ENCODE data around the gene ITPKB.

ITPKB gene

DNA sequence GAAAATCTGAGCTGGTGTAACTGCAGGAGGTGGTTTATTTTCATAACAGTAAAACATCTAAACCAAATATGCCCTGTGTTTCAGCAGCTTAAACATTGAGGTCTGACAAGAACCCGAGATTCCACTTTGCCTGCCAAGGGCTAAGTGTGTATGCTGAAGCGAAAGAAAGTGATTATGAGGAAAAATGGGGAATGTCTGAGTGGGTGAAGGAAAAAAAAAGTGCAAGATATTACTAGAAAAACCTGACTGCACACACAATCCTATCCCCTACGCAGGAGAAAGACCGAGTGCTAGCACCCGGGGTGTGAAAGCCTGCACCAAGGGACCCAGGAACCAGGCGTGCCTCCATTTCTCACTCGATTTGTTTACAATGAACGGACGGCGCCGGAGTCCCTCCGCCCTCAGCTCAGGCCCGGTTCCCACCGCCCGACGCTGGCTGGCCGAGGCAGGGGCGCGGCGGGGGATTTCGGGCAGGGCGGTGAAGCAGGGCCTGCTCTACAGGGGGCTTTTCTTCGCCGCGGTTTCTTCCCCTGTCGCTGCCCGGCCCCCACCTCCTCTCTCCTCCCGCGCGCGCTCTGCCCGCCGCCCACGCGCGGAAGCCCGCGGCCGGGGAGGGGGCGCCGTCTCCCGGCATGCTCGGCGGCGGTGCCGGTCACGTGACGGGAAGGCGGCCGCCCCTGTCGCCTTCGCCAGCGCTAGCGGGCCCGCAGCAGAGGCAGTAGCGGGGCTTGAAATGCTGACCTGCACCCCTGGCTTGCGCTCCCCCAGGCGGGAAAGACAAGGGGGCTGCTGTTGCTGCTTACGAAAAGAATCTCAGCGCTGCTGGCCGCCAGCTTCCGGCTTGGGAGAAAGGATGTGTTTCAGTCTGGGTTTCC, 35.9 kb downstream of the ITPKB start:
- no peak for DNase-seq

DNA sequence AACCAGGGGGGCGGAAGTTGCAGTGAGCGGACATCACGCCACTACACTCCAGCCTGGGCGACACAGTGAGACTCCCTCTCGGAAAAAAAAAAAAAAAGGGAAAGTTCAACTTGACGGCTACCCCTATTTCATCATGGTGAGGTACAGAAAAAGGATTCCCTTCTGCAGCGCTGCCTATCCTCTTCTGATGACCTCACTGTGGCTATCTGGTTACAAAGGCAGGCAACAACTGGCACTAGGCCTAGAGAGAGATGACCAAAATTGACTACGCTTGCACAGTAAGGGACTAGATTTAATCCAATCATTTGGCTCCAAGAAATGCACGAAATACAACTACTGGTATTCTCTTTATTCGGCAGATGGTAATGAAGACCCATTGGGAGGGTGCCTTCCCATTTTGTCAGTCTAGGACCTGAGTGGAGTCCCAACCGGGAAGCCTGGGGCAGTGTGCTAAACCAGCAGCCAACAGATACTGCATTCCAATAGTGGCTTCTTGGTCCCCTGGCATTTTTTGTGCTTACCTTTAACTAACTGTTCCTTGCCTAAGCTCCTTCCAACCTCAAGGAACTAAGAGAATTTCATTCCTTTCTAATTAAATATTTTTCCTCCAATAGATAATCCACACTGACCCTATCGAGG, 36.6 kb downstream of the ITPKB start:
- no peak for DNase-seq

DNA sequence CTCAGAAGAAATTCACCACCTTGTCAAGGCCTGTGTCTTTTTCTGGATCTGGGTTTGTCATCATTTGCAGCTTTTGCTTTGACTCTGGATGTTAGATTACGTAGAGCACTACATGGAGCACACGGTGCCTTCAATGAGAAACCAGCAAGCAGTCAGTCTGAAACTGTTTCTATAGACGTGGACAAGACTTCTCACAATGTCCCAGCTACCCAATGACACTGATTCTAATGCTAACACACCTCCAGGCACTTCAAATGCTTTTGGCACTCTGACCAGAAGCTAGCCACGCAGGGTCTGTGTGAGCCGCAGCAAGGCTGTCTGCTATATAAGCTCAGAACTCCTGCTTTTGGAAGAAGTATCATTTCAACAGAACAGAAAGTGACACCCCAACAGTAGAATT, 38.2 kb downstream of the ITPKB start:
- no peak for DNase-seq

DNA sequence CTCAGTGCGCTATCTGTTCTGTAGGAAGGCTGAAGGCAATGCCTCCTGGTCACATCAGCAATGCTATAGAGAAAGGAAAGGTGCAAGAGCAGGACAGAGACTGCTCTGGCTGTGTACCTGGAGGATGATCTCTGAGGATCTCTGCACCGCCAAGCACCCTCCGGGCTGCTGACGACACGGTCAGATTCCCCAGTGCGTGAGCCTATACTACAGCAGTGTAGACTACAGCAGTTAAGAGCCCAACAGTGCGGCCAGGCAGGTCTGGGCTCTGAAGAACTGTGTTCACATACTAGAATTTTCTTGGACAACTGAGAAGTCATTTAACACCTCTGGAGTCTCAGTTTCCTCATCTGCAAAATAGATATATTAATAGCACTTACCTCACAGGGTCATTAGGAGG, 39.9 kb downstream of the ITPKB start:
- no peak for DNase-seq

- no peak for DNase-seq
Measured at GRCh38 chr1:226698659-226699058, 40.4 kb downstream of the ITPKB start.

- no peak for DNase-seq
Measured at GRCh38 chr1:226697929-226698544, 41.0 kb downstream of the ITPKB start.

- no peak for DNase-seq
Measured at GRCh38 chr1:226697151-226697928, 41.7 kb downstream of the ITPKB start.

DNA sequence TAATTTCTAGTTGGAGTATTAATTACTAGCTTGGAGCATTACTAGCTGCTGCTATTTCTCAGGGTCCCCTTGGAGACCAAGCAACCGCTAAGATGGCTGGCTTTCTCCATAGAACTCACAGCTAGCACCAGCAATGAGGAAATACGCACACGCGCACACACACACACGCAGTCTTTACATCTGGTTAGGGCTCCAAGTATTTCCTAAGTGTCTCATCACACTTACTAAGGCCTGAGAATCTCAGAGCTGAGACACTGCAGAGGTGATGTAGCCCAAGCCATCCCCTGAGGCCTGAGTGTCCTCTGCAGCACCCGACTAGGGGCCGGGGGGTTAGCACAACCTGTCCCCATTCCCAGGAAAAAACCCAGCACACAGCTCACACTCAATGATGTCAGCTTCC, 42.5 kb downstream of the ITPKB start:
- no peak for DNase-seq

- no peak for DNase-seq
Measured at GRCh38 chr1:226695335-226695900, 43.7 kb downstream of the ITPKB start.

DNA sequence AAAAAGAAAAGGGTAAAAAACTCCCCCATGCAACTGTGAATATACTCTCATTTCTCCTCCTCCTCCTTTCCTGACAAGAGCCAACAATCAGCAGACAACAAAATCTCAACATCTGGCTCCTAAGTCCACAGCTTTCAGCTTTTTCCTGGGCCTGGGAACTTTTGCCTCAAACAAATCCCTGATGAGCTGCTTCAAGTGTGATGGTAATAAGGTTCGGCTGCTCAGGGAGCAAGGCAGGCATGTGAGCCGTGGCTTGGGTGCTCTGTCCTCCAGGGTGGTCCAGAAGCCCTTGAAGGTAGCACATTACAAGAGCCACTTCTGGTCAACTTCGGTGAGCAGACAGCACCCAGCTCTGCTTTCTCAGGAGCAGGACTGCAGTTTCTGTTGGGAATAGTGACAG, 46.3 kb downstream of the ITPKB start:
- DNase-seq: no peak

DNA sequence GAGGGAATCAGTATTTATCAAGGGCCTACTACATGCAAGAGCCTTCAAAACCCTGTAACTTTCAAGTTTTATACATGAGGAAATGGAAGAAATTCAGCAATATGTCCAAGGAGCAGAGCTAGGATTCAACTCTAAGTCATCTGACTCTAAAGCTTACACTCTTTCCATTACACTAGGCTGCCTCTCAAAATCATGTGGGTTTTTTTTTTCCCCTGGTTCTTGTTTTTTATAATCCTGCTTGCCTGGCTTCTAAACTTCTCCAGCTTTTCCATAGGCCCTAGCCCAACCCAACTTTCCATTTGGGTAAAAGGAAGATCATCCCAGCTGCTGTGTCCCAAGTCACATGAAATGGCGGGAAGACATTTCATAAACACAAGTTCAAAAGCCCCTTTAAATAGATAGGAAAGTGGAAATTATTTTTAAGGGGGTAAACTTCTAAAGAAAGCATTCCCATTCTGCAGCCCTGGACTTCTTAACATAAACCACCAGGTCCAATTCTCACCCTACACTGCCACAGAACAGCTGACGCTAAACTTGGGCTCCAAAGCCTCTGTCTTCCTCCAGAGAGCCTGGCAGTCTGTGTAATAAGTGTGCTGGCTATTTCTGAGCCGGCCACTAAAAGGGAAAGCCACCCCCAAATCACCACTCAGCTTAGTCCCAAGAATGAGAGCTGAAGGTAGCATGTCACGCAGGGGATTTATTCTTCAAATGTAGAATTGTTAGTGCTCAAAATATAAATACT, 46.9 kb downstream of the ITPKB start:
- no peak for DNase-seq

DNA sequence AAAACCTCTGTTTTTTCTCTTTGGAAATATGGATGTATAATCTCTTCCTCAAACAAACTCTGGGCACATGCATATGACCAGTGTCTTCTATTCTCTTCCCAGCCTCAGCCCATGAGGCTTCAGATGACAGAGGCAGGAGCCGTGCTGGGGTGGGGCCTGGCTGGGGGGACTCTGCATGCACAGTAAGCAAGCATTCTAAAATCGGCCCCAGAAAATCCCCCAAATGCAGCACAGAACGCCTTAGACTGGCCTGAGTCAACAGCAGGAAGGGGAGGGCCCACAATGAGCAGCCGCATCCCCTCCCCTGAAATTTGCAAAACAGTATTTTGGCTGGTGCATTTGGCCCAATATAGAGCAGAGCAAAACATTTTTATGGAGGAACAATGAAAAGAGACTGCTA, 47.8 kb downstream of the ITPKB start:
- DNase-seq: no peak

GRCh38 chr1:226690460-226690982, 48.6 kb downstream of the ITPKB start:
- no peak for DNase-seq

- DNase-seq: no peak
Measured at GRCh38 chr1:226688808-226689207, 50.3 kb downstream of the ITPKB start.

DNA sequence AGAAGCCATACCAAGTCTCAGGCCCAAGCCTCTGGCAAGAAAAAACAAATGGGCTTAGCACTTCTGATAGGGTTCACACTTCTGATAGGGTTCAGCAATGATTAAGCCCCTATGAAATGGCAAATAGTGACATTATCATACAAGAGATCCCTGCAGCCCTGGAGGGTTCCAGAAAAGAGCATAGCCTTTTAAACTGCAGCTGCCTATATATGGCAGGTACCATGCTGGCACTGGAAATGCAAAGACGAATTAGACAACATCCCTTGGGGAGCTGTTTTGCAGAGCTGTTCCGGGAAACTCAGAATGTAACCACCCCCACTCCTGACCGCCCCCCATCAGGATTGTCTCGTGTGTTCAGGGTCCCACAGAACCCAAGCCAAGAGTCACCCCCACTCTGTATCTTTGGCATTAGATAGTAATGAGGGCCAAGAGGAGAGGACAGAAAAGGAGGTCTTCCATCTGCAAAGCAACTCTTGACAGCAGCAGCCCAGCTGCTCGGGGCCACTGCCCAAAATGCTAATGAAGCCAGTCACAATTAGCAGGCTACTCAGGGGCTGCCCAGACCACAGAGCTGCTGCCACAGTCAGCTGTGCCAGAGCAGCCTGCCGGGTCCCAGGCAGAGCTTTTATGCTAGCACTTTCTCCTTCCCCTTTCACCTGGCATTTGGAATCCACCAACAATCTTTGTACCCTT, 50.9 kb downstream of the ITPKB start:
- DNase-seq: no peak

- no peak for DNase-seq
Measured at GRCh38 chr1:226687426-226687825, 51.7 kb downstream of the ITPKB start.

DNA sequence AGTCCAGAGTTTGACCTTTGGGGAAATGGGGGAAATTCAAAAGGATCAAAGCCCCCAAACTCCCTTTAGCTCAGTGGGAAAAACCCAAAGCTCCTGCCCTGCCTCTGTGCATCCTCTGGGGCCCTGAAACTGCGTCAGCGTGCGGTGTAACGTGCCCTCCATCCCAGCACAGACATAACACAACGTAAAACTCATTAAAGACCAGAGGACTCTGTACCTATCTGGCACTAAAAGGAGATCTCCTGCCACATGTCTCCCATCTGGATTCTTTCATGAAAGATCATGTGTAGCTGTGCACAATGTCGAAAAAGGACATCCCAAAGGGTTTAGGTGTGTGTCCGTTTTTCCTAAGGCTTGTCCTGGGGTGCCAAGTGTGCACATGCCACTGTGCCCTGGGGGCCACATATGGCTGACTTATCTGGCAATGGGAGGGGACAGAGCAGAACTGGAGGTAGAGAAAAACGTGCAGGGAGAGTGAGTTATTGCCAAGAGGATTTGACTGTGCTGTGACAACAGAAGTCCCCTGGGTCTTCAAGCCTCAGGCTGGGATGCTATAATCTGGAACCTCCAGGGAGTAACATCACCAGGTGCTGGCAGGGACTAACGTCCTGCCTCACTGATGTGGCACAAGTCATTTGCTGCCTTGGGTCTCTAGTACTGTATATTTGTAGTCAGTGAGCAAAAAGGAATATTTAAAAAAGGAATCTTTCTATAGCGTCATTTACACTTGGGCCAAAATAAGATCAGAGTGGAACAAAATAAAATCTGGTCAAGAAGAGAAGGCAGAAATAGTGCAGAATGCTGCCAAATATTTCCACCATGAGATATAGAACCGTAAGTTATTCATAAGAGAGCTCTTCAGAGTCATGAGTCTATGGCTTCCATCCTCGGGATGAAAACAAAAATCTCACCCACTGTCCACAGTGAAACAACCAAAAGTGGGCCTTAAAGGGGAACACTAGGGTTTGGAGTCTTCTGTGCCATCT, 52.3 kb downstream of the ITPKB start:
- no peak for DNase-seq

GRCh38 chr1:226685196-226685820, 53.8 kb downstream of the ITPKB start:
- no peak for DNase-seq

DNA sequence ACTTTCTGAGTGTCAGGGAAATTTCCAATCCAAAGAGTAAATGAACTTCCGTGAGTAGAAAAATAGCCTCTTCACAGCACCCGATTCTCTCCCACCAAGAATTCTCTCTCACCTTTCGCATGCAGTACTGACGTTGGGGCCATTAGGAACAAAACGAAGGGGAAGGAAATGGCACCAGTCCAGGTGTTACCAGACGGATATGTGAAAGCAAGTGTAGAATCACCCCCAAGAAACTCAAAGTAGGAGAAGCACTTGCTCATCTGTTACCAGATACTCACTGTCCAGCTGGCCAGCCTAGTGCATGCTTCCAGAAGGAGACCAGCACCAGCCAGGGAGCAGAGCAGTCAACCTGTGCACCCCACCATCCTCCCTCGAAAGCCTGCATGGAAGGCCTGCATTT, 55.1 kb downstream of the ITPKB start:
- no peak for DNase-seq
